ENCODE data around the gene YWHAE.

- TF ChIP-seq POLR2A (IDR thresholded peaks at IDR 0.05) (peak in 3 of 4 donors; percentile 40 to 91 (median 73)), CTCF (IDR thresholded peaks at IDR 0.05) (peak in 1 of 6 experiments; percentile 3)
These were observed at the start of gene YWHAE for GRCh38 chr17:1399679-1400512.

All from esophagus squamous epithelium (tissue), 4 donors.